DMS79 treated with DMSO at 0.1 percent for 48 hours (cell line): ENCODE data around the gene PRKCH.
A peak's percentile ranks its signal among the peaks of the same experiment; 100 is the strongest.

ENCODE experiments used
- DNase-seq: peaks from one replicate; lab custom pipeline; 2025; lab: John Stamatoyannopoulos, UW

PRKCH gene

DNA sequence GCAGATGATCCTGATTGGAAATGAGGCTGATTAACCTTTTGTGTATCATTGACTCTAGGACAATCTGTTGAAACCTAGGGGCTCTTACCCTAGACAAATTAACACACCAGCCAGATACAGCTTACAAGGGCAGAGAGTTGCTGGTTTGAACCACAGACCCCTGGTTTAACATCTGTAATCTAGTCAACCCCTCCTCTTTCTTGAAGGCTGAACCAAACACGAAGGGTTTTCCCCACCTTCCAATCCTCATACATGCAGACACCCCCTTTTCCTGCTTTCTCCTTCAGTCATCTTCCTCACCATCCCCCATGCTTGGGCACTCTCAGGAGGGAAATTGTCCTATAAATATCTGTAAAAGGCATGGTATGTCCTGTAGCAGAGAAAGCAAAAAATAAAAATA, 247.9 kb downstream of the PRKCH start:
- no peak for DNase-seq

DNA sequence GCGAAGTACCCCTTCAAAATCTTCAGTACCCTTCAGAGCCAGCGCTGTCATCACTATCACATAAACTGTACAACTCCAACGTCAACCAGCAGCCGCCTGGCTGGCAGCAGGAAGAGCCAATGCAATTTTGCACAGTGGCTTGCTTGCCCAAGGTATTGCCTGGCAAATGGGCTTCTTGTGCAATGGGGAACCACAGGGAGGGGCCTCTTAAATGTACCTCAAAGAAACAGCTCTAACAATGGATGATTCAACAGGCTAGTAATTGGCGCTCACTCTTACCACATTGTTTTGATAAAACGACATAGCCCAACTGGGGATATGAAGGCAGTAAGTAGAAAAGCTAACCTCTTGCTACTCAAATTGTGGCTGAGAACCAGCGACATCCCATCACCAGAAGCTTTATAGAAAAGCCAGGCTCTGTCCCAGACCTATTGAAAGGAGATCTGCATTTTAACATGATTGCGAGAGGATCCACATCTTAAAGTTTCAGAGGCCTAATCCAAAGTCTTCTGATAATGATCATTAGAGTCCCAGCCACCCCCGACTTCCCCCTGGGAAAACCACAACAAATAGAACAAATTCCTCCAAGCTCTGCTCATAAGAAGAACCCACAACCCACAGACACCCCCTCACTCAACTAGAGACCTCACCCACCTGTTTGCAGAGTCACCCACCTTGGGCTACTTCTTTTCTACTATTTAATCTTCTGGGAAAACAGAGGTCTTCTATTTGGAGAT, 248.6 kb downstream of the PRKCH start:
- peak; percentile 94 for DNase-seq

DNA sequence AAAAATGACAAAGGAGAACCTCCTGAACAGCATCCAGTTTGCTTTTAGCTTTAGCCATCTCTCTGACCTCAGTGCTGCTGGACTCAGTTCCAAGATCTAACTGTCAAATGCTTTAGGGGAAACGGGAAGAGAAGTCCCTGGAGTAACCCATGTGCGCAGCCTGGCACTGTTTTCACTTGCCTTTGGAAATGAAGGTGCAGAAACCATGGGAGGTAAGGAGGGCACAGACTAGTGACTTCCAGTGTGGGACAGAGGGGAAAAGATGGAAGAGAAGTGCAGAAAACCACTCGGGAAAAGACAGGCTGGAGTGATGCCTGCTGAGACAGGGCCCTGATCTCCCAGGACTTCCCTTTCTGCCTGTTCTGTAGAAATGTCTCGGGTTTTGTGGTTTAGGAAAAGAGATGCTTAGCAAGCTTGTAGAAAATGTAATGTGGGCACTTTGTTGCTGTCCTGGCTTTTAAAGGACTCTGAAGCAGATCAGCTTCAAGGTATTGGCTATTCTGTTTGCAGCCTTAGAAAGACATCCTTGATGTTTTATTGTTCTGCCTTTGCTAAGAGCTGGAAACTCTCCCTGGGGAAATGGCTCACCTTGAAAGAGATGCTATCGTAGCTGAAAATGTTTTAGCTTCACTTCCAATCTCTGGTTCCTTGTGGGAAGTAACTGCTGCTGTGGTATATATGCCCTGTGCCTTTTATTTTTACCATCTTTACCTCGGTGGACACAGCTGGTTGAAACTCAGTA, 249.3 kb downstream of the PRKCH start:
- DNase-seq: peak; percentile 44

DNA sequence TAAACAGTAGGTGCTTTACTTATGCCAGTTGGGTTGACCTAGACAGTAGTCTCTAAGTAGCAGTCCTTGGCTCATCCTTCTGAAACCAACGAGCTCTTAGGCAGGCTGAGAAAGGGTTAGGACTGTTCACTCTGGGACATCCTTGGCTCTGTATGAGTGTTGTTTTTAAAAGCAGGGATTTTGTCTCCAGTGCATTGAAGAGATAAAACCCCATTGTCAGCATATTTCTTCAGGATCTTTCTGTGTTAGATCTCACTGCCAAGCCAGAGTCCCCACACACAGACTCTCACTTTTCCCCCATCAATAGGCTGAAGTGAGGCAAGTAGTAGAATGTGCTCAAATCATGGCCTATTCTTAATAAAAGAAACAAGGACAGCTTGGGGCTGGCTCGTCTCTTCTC, 250.5 kb downstream of the PRKCH start:
- no peak for DNase-seq

- DNase-seq: no peak
These were observed 251.9 kb downstream of the PRKCH start for GRCh38 chr14:61573321-61573720.

GRCh38 chr14:61573748-61574513, 252.6 kb downstream of the PRKCH start:
- no peak for DNase-seq

DNA sequence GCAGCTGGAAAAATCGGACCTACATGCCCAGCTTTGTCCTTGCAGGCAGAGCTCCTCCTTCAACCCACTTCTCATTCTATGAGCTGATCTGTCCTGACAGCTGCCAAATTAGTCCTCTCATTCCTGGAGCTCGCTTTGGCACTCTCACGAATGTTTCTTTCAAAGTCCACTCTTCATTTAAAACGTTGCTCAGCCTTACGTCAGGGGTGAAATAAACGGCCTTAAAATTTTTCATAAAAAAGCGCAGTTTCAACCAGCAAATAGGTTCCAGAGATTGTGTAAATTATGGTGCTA, 253.1 kb downstream of the PRKCH start:
- DNase-seq: no peak

DNA sequence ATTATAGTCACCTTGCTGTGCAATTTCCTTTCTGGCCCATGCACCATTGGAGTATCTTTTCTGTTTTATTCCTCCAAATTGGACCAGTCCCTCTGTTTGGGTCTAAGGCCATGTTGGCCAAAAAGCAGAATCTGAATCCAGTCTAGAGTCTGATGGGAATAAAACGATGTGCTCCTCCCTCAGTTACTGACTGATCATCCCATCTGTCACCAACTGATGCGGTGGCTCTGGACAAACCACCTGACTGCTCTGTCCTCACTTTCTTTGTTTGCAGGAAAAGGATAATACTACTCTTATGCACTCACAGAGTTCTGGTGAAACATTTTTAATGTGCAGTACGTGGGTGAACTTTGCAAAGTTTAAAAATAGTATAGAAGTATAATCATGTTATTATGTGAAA, 253.7 kb downstream of the PRKCH start:
- no peak for DNase-seq

- DNase-seq: no peak
These were observed 254.3 kb downstream of the PRKCH start for GRCh38 chr14:61575551-61576150.

GRCh38 chr14:61577506-61577931, 256.1 kb downstream of the PRKCH start:
- peak; percentile 46 for DNase-seq

DNA sequence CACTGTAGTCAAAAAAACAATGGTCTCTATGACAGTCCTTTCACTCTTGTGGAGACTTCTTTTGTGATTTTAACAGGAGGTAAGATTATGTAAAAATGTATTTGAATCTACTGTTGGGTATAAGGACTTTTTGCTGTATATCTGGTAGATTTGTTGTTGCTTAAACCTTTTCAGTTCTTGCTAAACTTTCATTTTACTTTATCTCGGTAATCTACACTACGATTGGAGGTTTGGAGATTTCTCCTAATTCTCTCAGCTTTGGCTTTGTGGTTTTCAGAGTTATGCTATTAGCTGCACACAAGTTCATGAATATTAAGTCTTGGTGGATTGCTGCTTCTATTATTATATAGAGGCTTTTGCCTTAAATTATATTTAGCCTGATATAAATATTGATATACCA, 257.4 kb downstream of the PRKCH start:
- DNase-seq: no peak

DNA sequence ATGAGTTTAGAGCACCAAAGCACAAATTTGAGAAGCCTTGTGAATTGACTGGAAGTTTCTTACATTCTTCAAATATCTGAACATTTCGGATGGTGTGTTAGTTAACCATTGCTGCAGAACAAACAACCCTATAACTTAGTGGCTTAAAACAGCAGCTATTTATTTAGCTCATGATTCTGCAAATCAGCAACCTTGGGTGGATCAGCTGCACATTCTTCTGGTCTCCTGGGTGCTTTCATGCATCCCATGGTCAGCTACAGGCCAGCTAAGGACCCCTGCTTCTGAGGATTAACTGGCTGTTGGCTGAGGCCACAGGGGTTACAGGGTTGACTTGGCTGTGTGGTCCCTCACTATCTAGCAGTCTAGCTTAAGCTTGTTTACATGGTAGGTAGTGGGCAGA, 260.0 kb downstream of the PRKCH start:
- DNase-seq: no peak

- no peak for DNase-seq
These were observed 260.7 kb downstream of the PRKCH start for GRCh38 chr14:61581955-61582615.

DNA sequence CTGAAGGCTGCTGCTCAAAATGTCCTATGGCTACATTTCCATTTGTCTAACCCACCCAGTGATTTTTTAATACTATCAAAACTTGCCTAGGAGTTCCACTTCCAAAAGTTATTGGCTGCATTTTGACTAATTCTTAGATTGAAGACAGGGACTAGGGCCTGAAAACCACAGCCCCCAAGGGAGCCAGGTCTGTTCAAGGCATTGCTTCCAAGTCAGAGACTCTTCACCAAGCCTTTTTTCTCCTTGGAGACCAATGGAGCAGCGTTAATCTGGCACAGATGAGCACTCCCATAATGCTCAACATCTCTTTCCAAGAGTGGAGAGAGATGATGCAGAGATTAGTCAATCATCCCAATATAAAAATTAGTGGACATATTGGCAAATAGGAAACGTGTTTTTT, 261.4 kb downstream of the PRKCH start:
- no peak for DNase-seq

DNA sequence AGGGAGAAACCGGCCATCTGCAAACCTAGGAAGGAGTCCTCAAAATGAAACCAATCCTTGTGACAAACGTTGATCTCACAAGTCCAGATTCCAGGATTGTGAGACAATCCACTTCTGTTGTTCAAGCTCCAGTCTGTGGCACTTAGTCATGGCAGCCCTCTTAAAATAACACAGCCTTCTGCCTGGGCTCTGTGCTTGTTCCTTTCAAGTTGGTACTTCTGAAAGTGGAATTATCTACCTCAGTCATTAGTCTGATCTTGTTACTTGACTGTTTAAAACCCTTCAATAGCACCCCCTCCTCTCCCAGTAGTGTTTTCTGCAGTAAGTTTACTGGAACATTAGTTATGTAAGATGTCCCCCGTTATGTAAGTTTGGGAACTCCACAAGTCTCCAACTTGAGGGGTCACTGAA, 263.0 kb downstream of the PRKCH start:
- no peak for DNase-seq

DNA sequence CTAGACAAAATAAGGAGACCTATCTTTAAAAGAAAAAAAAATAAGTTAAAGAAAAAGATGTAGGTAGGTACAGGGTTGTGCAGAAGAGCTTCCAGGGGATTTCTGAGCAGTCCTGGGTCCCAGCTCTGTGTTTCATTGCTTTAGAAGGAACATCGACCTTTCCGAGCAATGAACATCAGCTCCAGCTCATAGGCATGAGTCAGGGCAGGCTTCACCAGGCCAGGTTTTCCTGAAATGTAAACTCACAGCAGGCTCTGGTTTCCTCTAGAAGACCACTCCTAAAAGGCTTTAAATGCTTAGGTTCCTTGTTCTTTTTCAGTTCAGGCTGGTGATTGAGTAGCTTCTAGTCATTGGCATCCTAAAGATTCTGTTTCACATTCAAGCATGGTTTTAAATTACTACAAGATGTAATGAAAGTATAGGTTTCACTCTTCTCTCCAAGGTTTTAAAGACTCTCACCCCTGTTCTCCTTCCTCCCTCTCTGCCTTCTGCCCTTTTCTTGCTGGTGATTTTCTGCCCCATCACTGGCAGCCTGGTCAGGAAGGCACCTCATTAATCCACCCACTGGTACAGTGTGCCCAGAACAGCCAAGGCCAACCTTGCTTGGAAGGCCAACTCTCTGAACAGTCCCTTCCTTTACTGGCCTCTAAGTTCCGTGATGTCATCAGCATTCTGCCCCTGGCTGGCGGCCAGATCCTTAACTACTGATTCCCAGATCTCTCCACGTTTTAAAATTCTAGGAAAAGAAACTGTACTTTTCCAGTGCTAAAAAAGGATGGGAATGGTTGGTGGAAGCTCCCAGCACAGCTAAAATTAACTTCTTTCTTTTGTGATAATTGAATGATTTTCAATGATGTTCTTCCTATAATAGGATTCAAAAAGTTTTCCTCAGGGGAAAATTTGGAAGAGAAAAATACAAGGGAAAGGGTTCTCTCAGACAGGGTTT, 264.5 kb downstream of the PRKCH start:
- no peak for DNase-seq

DNA sequence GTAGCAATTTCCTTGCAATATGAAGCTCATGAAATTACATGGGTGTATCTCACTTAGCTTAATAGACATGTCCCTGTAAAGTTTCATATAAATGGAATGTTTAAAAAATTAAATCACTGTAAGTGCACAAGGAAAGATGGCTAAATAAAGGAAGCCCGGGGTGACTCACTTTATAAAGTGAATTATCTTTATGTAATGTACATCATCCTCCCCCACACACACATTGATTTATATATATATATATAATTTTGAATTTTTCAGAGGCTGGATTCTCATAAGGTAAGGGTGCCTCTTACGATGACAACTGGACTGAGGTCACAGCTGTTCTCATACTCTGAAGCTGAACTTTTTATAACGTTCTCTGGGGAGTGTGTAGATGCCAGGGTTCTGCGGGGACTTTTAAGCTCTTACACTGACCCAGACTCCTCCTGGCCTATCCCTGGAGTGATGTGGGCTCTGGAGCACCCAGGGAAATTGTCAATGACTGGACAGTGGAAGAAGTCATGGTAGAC, 265.2 kb downstream of the PRKCH start:
- DNase-seq: no peak

DNA sequence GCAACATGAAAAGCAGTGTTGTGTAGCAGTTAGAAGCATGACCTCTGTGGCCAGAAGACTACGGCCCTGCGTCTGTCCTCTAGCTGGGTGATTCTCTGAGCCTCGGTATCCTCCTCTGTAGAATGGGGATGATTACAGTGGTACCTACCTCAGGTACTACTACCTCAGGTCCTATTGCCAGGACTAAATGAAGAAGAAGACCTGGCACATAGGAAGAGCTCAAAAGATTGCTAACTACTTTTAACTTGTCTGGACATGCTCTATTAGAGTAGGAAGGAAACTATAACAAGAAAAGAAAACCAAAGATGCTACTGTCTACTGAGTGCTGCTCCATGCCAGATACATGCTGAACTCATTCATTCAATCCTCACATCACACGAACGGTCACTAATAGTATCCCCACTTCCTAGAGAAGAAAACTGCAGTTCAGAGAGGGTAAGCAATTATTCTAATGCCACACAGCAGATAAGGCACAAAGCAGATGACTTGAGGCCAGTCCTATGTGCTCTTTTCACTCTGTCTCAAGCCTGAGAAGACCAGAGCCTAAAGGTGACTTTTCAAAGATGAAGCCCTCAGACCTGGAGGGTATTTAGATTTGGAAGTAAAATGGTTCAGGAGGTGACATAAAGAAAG, 265.8 kb downstream of the PRKCH start:
- DNase-seq: no peak

DNA sequence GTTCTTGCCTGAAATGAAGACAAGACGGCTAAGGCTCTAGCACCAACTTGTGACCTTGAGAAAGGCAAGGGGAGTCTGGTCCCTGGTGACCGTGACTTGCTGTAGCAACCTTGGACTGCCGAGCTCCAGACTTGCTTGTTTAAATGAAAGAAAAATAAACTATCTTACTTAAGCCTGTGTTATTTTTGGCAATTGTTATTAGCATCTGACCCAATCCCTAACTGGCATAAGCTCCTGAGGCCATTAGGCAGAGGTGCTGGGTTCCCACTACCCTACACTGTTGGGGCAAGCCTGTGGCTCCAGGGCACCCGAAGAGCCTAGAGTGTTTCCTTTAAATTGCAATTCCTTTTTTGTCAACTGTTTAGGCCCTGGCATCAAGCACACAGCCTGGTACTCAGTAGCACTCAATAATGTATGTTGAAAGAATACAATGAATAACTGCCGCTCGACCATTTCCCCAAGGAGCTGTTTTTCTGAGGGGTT, 267.1 kb downstream of the PRKCH start:
- no peak for DNase-seq
